Stimulated activated naive CD4-positive, alpha-beta T cell (primary cell): Measurements from ENCODE around the gene RASL12.

Experiments
- DNase-seq, 6 experiments: peaks; one replicate each; lab custom pipeline; 2025; lab: John Stamatoyannopoulos, UW

RASL12 gene

GRCh38 chr15:65092911-65093792, 25.4 kb upstream of the RASL12 start:
- no peak for DNase-seq

GRCh38 chr15:65091946-65092770, 24.4 kb upstream of the RASL12 start:
- no peak for DNase-seq

- DNase-seq: no peak
These were observed 21.5 kb upstream of the RASL12 start for GRCh38 chr15:65089206-65089824.

DNA sequence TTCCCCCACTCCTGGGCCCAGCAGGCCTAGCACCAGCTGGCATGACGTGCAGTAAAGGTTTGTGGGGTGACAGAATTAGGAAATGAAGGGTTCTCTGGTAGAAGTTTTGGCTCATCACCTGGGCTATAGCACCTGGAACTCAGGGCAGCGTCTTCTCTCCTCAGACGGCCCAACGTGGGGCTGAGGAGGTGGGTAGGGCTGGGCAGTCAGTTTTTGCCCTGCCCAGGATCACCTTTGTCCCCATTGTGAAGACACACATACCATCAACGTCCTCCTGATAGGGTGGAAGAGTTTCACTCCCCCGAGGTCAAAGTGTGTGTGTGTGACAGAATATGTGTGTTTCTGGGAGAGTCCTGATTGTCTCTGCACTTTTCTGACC, 20.8 kb upstream of the RASL12 start:
- no peak for DNase-seq

DNA sequence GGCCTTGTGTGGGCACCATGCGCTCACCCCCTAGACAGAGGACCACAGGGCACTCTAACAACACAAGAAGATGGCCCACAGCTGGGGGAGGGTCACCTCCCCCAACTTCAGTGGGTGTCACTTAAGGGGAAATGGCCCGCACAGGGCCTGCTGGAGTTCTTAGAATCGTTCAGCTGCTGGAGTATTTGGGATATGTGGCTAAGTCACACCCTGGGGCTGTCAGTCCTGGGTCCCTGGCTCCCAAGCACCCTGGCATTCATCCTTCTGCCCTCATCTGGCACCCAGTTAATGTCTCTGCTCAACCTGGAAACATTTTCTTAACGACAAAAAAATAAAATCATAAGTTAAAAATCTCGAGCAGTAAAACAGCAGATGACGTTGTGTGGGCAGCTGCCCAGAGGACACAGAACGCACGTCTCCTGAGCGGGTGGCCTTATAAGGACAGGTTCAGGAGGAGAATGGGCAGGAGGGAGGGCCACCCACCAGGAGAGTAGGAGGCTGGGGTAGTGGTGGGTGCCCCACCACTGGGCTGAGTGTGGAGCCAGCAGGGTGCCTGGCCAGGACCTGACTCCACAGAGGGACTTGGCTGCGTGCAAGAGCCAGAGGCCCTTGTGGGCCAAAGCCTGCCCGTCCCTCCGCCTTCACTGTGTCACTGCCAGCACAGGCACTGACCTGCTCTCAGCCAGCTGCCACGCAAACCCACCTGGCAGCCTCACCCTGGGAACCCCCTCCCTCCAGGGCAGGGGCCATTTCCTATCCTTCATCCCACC, 20.3 kb upstream of the RASL12 start:
- DNase-seq: no peak

- DNase-seq: no peak
These were observed 19.6 kb upstream of the RASL12 start for GRCh38 chr15:65087411-65087810.

- no peak for DNase-seq
These were observed 18.9 kb upstream of the RASL12 start for GRCh38 chr15:65086680-65087111.

DNA sequence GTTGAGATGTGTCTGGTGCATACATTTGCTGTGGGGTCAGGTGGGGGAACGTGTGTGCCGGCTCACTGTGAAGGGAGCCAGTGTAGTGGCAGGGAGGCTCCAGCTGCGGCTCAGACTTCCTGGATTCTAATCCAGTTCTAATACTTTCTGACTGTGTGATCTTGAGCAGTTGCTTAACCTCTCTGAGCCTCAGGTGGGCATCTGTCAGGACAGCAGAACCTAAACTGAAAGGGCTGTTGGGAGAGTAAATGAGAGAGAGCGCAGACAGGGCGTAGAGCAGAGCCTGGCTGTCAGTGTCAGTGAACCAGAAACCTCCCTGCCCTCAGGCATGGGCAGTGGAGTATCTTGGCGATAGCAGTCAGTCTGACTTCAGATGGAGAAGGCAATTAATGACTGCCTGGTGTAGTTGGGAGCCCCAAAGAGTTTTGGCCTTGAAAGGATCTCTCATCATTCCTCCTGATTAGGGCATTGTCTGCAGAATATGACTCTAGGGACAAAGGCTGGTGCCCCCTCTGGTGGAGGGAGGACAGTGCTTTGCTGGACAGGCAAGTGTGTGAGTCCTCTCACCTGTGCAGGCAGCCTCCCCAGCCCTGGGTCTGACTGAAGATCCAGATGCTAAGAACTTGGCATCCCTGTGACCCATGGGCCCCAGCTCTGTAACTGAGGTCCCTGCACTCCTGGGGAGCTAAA, 18.3 kb upstream of the RASL12 start:
- no peak for DNase-seq

GRCh38 chr15:65085207-65085753, 17.5 kb upstream of the RASL12 start:
- DNase-seq: no peak

- no peak for DNase-seq
These were observed 16.9 kb upstream of the RASL12 start for GRCh38 chr15:65084500-65085206.

DNA sequence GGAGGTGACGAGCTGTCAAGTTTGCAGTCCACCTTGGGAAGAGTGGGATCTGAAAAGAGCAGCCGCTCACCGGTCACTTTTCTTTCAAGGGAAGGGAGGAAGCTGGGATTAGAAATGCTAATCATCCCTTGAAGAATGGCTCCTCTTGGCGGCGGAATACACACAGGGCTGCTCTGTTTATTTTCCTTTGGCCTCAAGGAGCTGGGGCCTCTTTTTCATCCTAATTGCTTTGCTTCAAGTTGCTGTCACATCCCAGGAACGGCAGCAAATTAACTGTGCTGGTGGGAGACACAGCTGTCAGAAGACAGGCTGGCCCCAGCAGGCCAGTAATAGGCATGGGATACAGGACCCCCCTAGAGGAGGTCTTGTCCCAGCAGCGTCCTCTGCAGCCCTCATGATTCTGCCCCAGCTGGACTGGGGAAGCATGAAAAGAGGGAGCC, 15.5 kb upstream of the RASL12 start:
- no peak for DNase-seq

- peak in 2 of 6 experiments; percentile 8 to 15 for DNase-seq
These were observed 14.6 kb upstream of the RASL12 start for GRCh38 chr15:65082303-65082953.

GRCh38 chr15:65081758-65082157, 14.0 kb upstream of the RASL12 start:
- DNase-seq: no peak

- DNase-seq: no peak
These were observed 13.5 kb upstream of the RASL12 start for GRCh38 chr15:65081270-65081669.

- DNase-seq: no peak
These were observed 11.8 kb upstream of the RASL12 start for GRCh38 chr15:65079580-65079979.

DNA sequence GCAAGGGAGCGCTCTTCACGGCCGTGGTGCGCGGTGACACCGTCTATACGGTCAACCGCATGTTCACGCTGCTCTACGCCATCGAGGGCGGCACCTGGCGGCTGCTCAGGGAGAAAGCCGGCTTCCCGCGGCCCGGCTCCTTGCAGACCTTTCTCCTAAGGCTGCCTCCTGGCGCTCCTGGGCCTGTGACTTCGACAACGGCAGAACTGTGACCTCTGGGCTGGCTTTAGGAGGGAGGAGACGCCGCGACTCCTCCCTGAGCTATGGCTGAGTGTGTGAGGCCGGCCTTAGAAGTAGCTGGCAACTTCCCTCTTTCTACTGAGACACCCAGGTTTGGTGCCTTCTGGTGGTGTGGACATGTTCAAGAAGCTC, 10.2 kb upstream of the RASL12 start:
- peak; percentile 11 to 53 (median 16) for DNase-seq

DNA sequence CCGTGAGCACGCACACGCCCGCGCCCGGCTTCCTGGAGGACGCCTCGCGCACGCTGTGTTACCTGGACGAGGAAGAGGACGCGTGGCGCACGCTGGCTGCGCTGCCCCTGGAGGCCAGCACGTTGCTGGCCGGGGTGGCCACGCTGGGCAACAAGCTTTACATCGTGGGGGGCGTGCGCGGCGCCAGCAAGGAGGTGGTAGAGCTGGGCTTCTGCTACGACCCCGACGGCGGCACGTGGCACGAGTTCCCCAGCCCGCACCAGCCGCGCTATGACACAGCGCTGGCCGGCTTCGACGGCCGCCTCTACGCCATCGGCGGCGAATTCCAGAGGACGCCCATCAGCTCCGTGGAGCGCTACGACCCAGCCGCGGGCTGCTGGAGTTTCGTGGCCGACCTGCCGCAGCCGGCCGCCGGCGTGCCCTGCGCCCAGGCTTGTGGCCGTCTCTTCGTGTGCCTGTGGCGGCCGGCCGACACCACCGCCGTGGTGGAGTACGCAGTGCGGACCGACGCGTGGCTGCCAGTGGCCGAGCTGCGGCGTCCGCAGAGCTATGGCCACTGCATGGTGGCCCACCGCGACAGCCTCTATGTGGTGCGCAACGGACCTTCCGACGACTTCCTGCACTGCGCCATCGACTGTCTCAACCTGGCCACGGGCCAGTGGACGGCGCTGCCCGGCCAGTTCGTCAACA, 9.6 kb upstream of the RASL12 start:
- no peak for DNase-seq

- DNase-seq: no peak
These were observed 8.9 kb upstream of the RASL12 start, which contains the start of gene KBTBD13 for GRCh38 chr15:65076486-65077290. KBTBD13 (plus strand) TSS chr15:65076746; CDS start chr15:65076816, 70 bp downstream.
